ENCODE measurements around the gene SYNJ2.

Gene SYNJ2

GRCh38 chr6:158086504-158087223 is 105.0 kb downstream of the SYNJ2 start:
- Histone ChIP-seq H3K4me3 (ENCODE audit: low read length) (no peak overlapping the region), H3K9me3 (ENCODE audit: control insufficient read depth, insufficient read depth, low read length) (no peaks in the 10 kb centered on the region), H3K4me1 (ENCODE audit: control insufficient read depth, insufficient read depth, low read length) (no peaks in the 10 kb centered on the region; the same call in 1 of the 2 replicates), H3K27ac (ENCODE audit: low read length) (no peak overlapping the region), H3K27me3 (ENCODE audit: control insufficient read depth, insufficient read depth, low read length) (no peaks in the 10 kb centered on the region), H3K36me3 (ENCODE audit: control insufficient read depth, insufficient read depth, low read length) (peaks cover 5% of the 10 kb centered on the region; the same call in 1 of the 2 replicates)
- DNase-seq (ENCODE audit: low read depth, low spot score), result no peak
- WGBS (ENCODE audit: insufficient coverage, insufficient read length), result no CpG with 5 or more reads among the region's 32 CpGs

- no peak overlapping the region for H3K4me3 ChIP-seq (ENCODE audit: low read length)
- H3K4me1 ChIP-seq (ENCODE audit: control insufficient read depth, insufficient read depth, low read length), result no peaks in the 10 kb centered on the region; the same call in 1 of the 2 replicates
- peaks cover 5% of the 10 kb centered on the region; the same call in 1 of the 2 replicates for H3K36me3 ChIP-seq (ENCODE audit: control insufficient read depth, insufficient read depth, low read length)
- H3K27ac ChIP-seq (ENCODE audit: low read length), result no peak overlapping the region
- H3K9me3 ChIP-seq (ENCODE audit: control insufficient read depth, insufficient read depth, low read length), result no peaks in the 10 kb centered on the region
- no peaks in the 10 kb centered on the region for H3K27me3 ChIP-seq (ENCODE audit: control insufficient read depth, insufficient read depth, low read length)
- DNase-seq (ENCODE audit: low read depth, low spot score), result no peak
- no CpG with 5 or more reads among the region's 14 CpGs for WGBS (ENCODE audit: insufficient coverage, insufficient read length)
Measured at GRCh38 chr6:158087224-158087867, 105.7 kb downstream of the SYNJ2 start.

DNA sequence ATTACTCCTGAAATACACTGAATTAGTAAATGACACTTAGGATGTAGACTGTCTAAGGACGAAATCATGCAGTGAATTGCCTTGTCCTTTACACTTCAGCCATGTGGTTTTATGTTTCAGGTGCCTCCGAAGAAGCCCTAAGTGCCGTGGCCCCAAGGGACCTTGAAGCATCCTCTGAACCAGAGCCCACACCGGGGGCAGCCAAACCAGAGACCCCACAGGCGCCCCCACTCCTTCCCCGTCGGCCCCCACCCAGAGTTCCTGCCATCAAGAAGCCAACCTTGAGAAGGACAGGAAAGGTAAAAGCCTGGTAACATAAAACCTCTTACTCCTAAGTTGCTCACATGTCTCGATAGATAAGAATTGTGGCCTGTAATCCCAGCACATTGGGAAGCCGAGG is 111.1 kb downstream of the SYNJ2 start:
- DNase-seq (ENCODE audit: low read depth, low spot score), result no peak
- H3K36me3 ChIP-seq (ENCODE audit: control insufficient read depth, insufficient read depth, low read length), result peaks cover 4% of the 10 kb centered on the region; the same call in 1 of the 2 replicates
- H3K9me3 ChIP-seq (ENCODE audit: control insufficient read depth, insufficient read depth, low read length), result no peaks in the 10 kb centered on the region
- no peak overlapping the region for H3K4me3 ChIP-seq (ENCODE audit: low read length)
- WGBS (ENCODE audit: insufficient coverage, insufficient read length), result no CpG with 5 or more reads among the region's 9 CpGs
- H3K4me1 ChIP-seq (ENCODE audit: control insufficient read depth, insufficient read depth, low read length), result no peaks in the 10 kb centered on the region
- H3K27me3 ChIP-seq (ENCODE audit: control insufficient read depth, insufficient read depth, low read length), result no peaks in the 10 kb centered on the region
- H3K27ac ChIP-seq (ENCODE audit: low read length), result no peak overlapping the region

DNA sequence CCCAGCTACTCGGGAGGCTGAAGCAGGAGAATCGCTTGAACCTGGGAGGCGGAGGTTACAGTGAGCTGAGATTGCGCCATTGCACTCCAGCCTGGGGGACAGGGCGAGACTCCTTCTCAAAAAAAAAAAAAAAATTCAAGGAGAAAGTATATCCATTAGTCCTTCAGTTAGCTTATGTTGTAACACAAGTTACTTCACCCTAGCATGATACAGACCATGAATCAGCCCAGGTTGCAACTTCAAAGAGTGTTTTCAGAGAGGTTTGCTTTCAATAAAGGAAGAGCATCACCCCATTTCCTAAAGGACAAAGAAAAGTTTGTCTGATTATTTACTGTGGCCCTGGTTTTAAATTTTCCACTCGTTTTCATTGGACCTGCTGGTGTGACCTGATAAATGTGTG is 113.4 kb downstream of the SYNJ2 start:
- no peak overlapping the region for H3K27ac ChIP-seq (ENCODE audit: low read length)
- peaks cover 4% of the 10 kb centered on the region; the same call in 1 of the 2 replicates for H3K36me3 ChIP-seq (ENCODE audit: control insufficient read depth, insufficient read depth, low read length)
- no peaks in the 10 kb centered on the region for H3K27me3 ChIP-seq (ENCODE audit: control insufficient read depth, insufficient read depth, low read length)
- no peaks in the 10 kb centered on the region for H3K4me1 ChIP-seq (ENCODE audit: control insufficient read depth, insufficient read depth, low read length)
- no peak overlapping the region for H3K4me3 ChIP-seq (ENCODE audit: low read length)
- H3K9me3 ChIP-seq (ENCODE audit: control insufficient read depth, insufficient read depth, low read length), result no peaks in the 10 kb centered on the region
- no peak for DNase-seq (ENCODE audit: low read depth, low spot score)
- WGBS (ENCODE audit: insufficient coverage, insufficient read length), result no CpG with 5 or more reads among the region's 6 CpGs

GRCh38 chr6:158095671-158096070 is 114.0 kb downstream of the SYNJ2 start:
- no peaks in the 10 kb centered on the region for H3K4me1 ChIP-seq (ENCODE audit: control insufficient read depth, insufficient read depth, low read length)
- H3K36me3 ChIP-seq (ENCODE audit: control insufficient read depth, insufficient read depth, low read length), result peaks cover 4% of the 10 kb centered on the region; the same call in 1 of the 2 replicates
- no CpG with 5 or more reads among the region's 15 CpGs for WGBS (ENCODE audit: insufficient coverage, insufficient read length)
- no peak overlapping the region for H3K27ac ChIP-seq (ENCODE audit: low read length)
- H3K27me3 ChIP-seq (ENCODE audit: control insufficient read depth, insufficient read depth, low read length), result no peaks in the 10 kb centered on the region
- no peak for DNase-seq (ENCODE audit: low read depth, low spot score)
- no peak overlapping the region for H3K4me3 ChIP-seq (ENCODE audit: low read length)
- no peaks in the 10 kb centered on the region for H3K9me3 ChIP-seq (ENCODE audit: control insufficient read depth, insufficient read depth, low read length)

DNA sequence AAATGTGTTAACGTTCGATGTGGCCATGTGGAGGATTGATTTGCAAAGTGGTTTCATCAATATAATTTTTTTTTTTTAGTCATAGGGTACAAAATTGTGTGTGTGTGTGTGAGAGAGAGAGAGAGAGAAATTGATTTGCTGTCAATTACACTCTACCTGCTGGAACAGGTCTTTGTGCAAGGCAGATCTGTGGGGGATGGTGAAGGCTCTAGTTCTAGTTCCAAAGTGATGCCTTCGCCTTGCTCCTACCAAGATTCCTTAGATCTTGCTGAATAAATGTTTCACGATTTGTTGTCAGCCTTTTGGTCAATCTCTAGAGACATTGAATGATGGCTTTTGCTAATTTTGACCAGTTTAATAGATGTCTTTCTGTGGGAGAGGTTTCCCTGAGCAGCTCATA is 121.6 kb downstream of the SYNJ2 start:
- Histone ChIP-seq H3K27me3 (ENCODE audit: control insufficient read depth, insufficient read depth, low read length) (no peaks in the 10 kb centered on the region), H3K36me3 (ENCODE audit: control insufficient read depth, insufficient read depth, low read length) (no peaks in the 10 kb centered on the region), H3K4me3 (ENCODE audit: low read length) (no peak overlapping the region), H3K27ac (ENCODE audit: low read length) (no peak overlapping the region), H3K9me3 (ENCODE audit: control insufficient read depth, insufficient read depth, low read length) (no peaks in the 10 kb centered on the region), H3K4me1 (ENCODE audit: control insufficient read depth, insufficient read depth, low read length) (no peaks in the 10 kb centered on the region)
- no CpG with 5 or more reads among the region's 4 CpGs for WGBS (ENCODE audit: insufficient coverage, insufficient read length)
- DNase-seq (ENCODE audit: low read depth, low spot score), result no peak

- H3K4me3 ChIP-seq (ENCODE audit: low read length), result no peak overlapping the region
- no peaks in the 10 kb centered on the region; the same call in 1 of the 2 replicates for H3K36me3 ChIP-seq (ENCODE audit: control insufficient read depth, insufficient read depth, low read length)
- H3K9me3 ChIP-seq (ENCODE audit: control insufficient read depth, insufficient read depth, low read length), result no peaks in the 10 kb centered on the region
- no peaks in the 10 kb centered on the region for H3K4me1 ChIP-seq (ENCODE audit: control insufficient read depth, insufficient read depth, low read length)
- WGBS (ENCODE audit: insufficient coverage, insufficient read length), result no CpG with 5 or more reads among the region's 2 CpGs
- H3K27ac ChIP-seq (ENCODE audit: low read length), result no peak overlapping the region
- no peak for DNase-seq (ENCODE audit: low read depth, low spot score)
- H3K27me3 ChIP-seq (ENCODE audit: control insufficient read depth, insufficient read depth, low read length), result no peaks in the 10 kb centered on the region
Measured at GRCh38 chr6:158104696-158105095, 123.0 kb downstream of the SYNJ2 start.

GRCh38 chr6:158109748-158110147 is 128.1 kb downstream of the SYNJ2 start:
- Histone ChIP-seq H3K27me3 (ENCODE audit: control insufficient read depth, insufficient read depth, low read length) (no peaks in the 10 kb centered on the region), H3K36me3 (ENCODE audit: control insufficient read depth, insufficient read depth, low read length) (no peaks in the 10 kb centered on the region; the same call in 1 of the 2 replicates), H3K27ac (ENCODE audit: low read length) (no peak overlapping the region), H3K4me1 (ENCODE audit: control insufficient read depth, insufficient read depth, low read length) (no peaks in the 10 kb centered on the region), H3K4me3 (ENCODE audit: low read length) (no peak overlapping the region), H3K9me3 (ENCODE audit: control insufficient read depth, insufficient read depth, low read length) (no peaks in the 10 kb centered on the region)
- DNase-seq (ENCODE audit: low read depth, low spot score), result no peak
- no CpG with 5 or more reads among the region's 2 CpGs for WGBS (ENCODE audit: insufficient coverage, insufficient read length)

- no peaks in the 10 kb centered on the region for H3K9me3 ChIP-seq (ENCODE audit: control insufficient read depth, insufficient read depth, low read length)
- DNase-seq (ENCODE audit: low read depth, low spot score), result no peak
- H3K27ac ChIP-seq (ENCODE audit: low read length), result no peak overlapping the region
- no peaks in the 10 kb centered on the region; the same call in 1 of the 2 replicates for H3K36me3 ChIP-seq (ENCODE audit: control insufficient read depth, insufficient read depth, low read length)
- no peaks in the 10 kb centered on the region for H3K4me1 ChIP-seq (ENCODE audit: control insufficient read depth, insufficient read depth, low read length)
- WGBS (ENCODE audit: insufficient coverage, insufficient read length), result no CpG with 5 or more reads among the region's 5 CpGs
- no peak overlapping the region for H3K4me3 ChIP-seq (ENCODE audit: low read length)
- H3K27me3 ChIP-seq (ENCODE audit: control insufficient read depth, insufficient read depth, low read length), result no peaks in the 10 kb centered on the region
Measured at GRCh38 chr6:158110986-158111385, 129.3 kb downstream of the SYNJ2 start.

GRCh38 chr6:158111987-158112386 is 130.3 kb downstream of the SYNJ2 start:
- H3K4me1 ChIP-seq (ENCODE audit: control insufficient read depth, insufficient read depth, low read length), result no peaks in the 10 kb centered on the region
- H3K27ac ChIP-seq (ENCODE audit: low read length), result no peak overlapping the region
- no peaks in the 10 kb centered on the region; the same call in 1 of the 2 replicates for H3K36me3 ChIP-seq (ENCODE audit: control insufficient read depth, insufficient read depth, low read length)
- DNase-seq (ENCODE audit: low read depth, low spot score), result no peak
- WGBS (ENCODE audit: insufficient coverage, insufficient read length), result no CpG with 5 or more reads among the region's 5 CpGs
- H3K4me3 ChIP-seq (ENCODE audit: low read length), result no peak overlapping the region
- H3K27me3 ChIP-seq (ENCODE audit: control insufficient read depth, insufficient read depth, low read length), result no peaks in the 10 kb centered on the region
- H3K9me3 ChIP-seq (ENCODE audit: control insufficient read depth, insufficient read depth, low read length), result no peaks in the 10 kb centered on the region

Data from iPS DF 6.9 (cell line).